Neural progenitor cell (in vitro differentiated cells): Measurements from ENCODE around the gene PDGFRA. TPM values are rescaled to one million over a fixed set of nuclear protein-coding genes. Genes with fewer than 3 reads are reported as not detected.
"Not testable (repeated sequence)": the region's sequence is repeated elsewhere in the genome, so short reads cannot be mapped to it uniquely, and the experiment has no call there.

Experiments
- DNase-seq: peaks from one replicate; pipeline ENCODE4 v3.0.0-alpha.2; 2016; ENCODE audit warnings: low spot score
- H2AFZ ChIP-seq: fragments of 200-600 bp; sonication (generic); replicated peaks from 2 replicates; pipeline ENCODE4 v1.6.1; 2016; ENCODE audit warnings: antibody characterized with exemption
- H3F3A ChIP-seq: fragments of 200-600 bp; sonication (generic); 2 replicates; pipeline ENCODE4 v1.6.1; 2016; ENCODE audit warnings: antibody characterized with exemption, low read depth
- H3K27ac ChIP-seq: fragments of 200-600 bp; sonication (generic); 2 replicates; pipeline ENCODE4 v1.5.1; 2016; ENCODE audit warnings: mild to moderate bottlenecking
- H3K27me3 ChIP-seq: fragments of 200-600 bp; sonication (generic); 2 replicates; pipeline ENCODE4 v1.6.1; 2016; ENCODE audit warnings: mild to moderate bottlenecking, moderate library complexity
- H3K36me3 ChIP-seq: fragments of 200-600 bp; sonication (generic); 2 replicates; pipeline ENCODE4 v1.5.1; 2016
- H3K4me1 ChIP-seq: fragments of 200-600 bp; sonication (generic); 2 replicates; pipeline ENCODE4 v1.6.1; 2016; ENCODE audit warnings: mixed run types
- H3K4me2 ChIP-seq: fragments of 200-600 bp; sonication (generic); 2 replicates; pipeline ENCODE4 v1.6.1; 2016
- H3K4me3 ChIP-seq: fragments of 200-600 bp; sonication (generic); 2 replicates; pipeline ENCODE4 v1.5.1; 2016
- H3K79me2 ChIP-seq: fragments of 200-600 bp; sonication (generic); 2 replicates; pipeline ENCODE4 v1.6.1; 2016; ENCODE audit warnings: low read depth
- H3K9ac ChIP-seq: fragments of 200-600 bp; sonication (generic); 2 replicates; pipeline ENCODE4 v1.6.1; 2016
- H3K9me3 ChIP-seq: fragments of 200-600 bp; sonication (generic); 2 replicates; pipeline ENCODE4 v1.5.1; 2016; ENCODE audit warnings: low read depth
- H4K20me1 ChIP-seq: fragments of 200-600 bp; sonication (generic); 2 replicates; pipeline ENCODE4 v1.6.1; 2016; ENCODE audit warnings: low read depth
- H3K27ac Mint-ChIP-seq: 3 replicates; pipeline ENCODE4 v1.8.0; 2021; ENCODE audit warnings: mixed read lengths
- H3K27me3 Mint-ChIP-seq: 2 replicates; pipeline ENCODE4 v1.8.0; 2022; ENCODE audit warnings: low read depth, mild to moderate bottlenecking, inconsistent platforms, moderate library complexity, mixed read lengths; ENCODE audit not compliant: insufficient read depth
- H3K36me3 Mint-ChIP-seq: 3 replicates; pipeline ENCODE4 v1.8.0; 2021; ENCODE audit warnings: mixed read lengths
- H3K4me1 Mint-ChIP-seq: 3 replicates; pipeline ENCODE4 v1.8.0; 2021; ENCODE audit warnings: mixed read lengths
- H3K4me3 Mint-ChIP-seq: 3 replicates; pipeline ENCODE4 v1.8.0; 2021; ENCODE audit warnings: mild to moderate bottlenecking, moderate library complexity, mixed read lengths
- H3K9me3 Mint-ChIP-seq: 3 replicates; pipeline ENCODE4 v1.8.0; 2020; ENCODE audit warnings: mixed read lengths
- EZH2 ChIP-seq: fragments of 200-600 bp; sonication (generic); IDR thresholded peaks from 2 replicates; pipeline ENCODE4 v1.6.1; 2017; ENCODE audit warnings: antibody characterized with exemption, mild to moderate bottlenecking, moderate library complexity
- EZH2phosphoT487 ChIP-seq: fragments of 200-600 bp; sonication (generic); IDR thresholded peaks from 2 replicates; pipeline ENCODE4 v1.6.1; 2017; ENCODE audit warnings: antibody characterized with exemption
- total RNA-seq: library from RNA; depleted of rRNA; stranded (reverse); fragments of >200 nt; gene quantifications from 2 replicates; pipeline ENCODE4 v1.2.3, GENCODE V29; 2015; ENCODE audit warnings: low replicate concordance
- TF ChIP-seq, protein P1 (sequence below): fragments of 200-600 bp; sonication (generic); IDR thresholded peaks from 2 replicates; pipeline ENCODE4 v1.5.1; 2017; ENCODE audit warnings: antibody characterized with exemption, mild to moderate bottlenecking

Gene PDGFRA
- total RNA-seq, 1 donor from 2014 or later, result 2.1 TPM

DNA sequence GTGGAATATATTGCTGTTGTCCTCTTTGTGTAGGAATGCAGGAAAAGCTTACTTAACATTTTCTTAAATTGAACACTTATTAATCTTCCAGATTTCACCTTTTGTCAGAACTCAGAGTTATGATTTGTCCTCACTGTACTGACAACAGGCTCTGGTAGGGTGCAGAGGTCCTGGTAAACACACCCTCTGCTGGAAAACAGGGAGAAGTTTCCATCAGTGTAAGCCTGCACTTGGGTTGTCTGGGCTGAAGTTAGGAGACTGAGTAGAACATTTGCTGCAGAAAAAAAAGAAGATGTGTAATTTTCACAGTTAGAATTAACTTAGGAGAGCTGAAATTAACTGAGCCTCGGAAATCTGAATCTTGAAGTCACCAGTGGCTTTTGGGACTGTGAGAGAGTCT is 23.2 kb downstream of the PDGFRA start:
- not testable (repeated sequence) for H3K4me2 ChIP-seq, H3K36me3 ChIP-seq, H3K27me3 Mint-ChIP-seq, H3K9ac ChIP-seq, H3K27ac ChIP-seq, H3K27me3 ChIP-seq, H2AFZ ChIP-seq, DNase-seq, H3K4me3 ChIP-seq, H3K79me2 ChIP-seq, H4K20me1 ChIP-seq, H3K36me3 Mint-ChIP-seq, H3F3A ChIP-seq, H3K27ac Mint-ChIP-seq, H3K4me3 Mint-ChIP-seq, H3K4me1 ChIP-seq
- peaks cover 16% of the 10 kb centered on the region for H3K9me3 ChIP-seq
- Mint-ChIP-seq H3K9me3 (peaks cover 14% of the 10 kb centered on the region), H3K4me1 (peaks cover 13% of the 10 kb centered on the region)

DNA sequence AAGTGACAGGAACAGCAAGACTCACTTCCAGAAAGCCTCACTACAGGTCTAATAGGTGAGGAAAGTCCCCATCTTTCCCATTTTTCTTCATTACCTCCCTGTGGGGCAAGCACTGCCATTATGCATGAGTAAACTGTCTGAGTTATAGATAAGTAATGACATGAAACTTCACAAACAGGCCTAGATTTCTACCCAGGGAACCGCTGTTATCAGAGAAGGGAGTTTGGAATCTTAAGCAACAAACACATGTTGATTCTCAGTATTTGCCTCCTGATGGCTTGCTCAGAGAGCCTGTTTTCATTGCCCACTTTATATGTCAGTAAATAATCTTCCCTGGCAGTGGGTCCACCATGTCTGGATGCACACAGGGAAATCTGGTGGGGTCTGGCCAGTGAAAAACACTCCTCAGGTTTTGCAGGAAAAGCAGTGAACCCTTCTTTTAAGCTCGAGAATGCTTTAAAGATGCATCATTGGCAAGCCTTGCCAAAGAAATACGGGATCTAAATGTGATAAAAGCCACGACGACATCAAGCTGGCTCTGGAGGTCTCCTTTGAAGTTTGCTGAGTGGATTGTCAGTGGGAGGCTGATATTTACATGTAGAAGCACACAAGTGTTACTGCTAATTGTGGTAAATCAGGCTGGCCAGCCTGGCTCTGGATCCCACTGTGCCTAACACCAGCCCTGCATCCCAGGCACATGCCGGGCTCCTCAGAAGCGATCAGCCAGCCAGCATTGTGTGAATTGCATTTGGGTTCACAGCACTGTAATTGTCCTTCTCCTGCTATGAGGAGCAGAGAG is 25.2 kb downstream of the PDGFRA start:
- H3K9me3 Mint-ChIP-seq, result peaks cover 5% of the 10 kb centered on the region
- no peak overlapping the region for H3K27ac Mint-ChIP-seq
- H3K36me3 Mint-ChIP-seq, result no peaks in the 10 kb centered on the region
- H3K36me3 ChIP-seq, result no peaks in the 10 kb centered on the region
- peaks cover 13% of the 10 kb centered on the region for H3K4me1 Mint-ChIP-seq
- no peak overlapping the region for H3K9ac ChIP-seq
- H2AFZ ChIP-seq, result peak overlapping the region; percentile 54
- H3K4me3 ChIP-seq, result no peak overlapping the region
- TF ChIP-seq EZH2phosphoT487, result no peak
- no peak for TF ChIP-seq EZH2
- TF ChIP-seq, protein P1, sequence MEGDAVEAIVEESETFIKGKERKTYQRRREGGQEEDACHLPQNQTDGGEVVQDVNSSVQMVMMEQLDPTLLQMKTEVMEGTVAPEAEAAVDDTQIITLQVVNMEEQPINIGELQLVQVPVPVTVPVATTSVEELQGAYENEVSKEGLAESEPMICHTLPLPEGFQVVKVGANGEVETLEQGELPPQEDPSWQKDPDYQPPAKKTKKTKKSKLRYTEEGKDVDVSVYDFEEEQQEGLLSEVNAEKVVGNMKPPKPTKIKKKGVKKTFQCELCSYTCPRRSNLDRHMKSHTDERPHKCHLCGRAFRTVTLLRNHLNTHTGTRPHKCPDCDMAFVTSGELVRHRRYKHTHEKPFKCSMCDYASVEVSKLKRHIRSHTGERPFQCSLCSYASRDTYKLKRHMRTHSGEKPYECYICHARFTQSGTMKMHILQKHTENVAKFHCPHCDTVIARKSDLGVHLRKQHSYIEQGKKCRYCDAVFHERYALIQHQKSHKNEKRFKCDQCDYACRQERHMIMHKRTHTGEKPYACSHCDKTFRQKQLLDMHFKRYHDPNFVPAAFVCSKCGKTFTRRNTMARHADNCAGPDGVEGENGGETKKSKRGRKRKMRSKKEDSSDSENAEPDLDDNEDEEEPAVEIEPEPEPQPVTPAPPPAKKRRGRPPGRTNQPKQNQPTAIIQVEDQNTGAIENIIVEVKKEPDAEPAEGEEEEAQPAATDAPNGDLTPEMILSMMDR, result no peak
- H3K4me2 ChIP-seq, result no peak overlapping the region
- H3K4me1 ChIP-seq, result no peaks in the 10 kb centered on the region
- DNase-seq, result no peak
- H3K27me3 Mint-ChIP-seq, result peaks cover 2% of the 10 kb centered on the region
- H3K27me3 ChIP-seq, result no peaks in the 10 kb centered on the region
- no peaks in the 10 kb centered on the region for H3K79me2 ChIP-seq
- no peak overlapping the region for H3K27ac ChIP-seq
- peaks cover 16% of the 10 kb centered on the region for H3K9me3 ChIP-seq
- no peaks in the 10 kb centered on the region for H3F3A ChIP-seq
- H4K20me1 ChIP-seq, result no peaks in the 10 kb centered on the region
- H3K4me3 Mint-ChIP-seq, result no peak overlapping the region

DNA sequence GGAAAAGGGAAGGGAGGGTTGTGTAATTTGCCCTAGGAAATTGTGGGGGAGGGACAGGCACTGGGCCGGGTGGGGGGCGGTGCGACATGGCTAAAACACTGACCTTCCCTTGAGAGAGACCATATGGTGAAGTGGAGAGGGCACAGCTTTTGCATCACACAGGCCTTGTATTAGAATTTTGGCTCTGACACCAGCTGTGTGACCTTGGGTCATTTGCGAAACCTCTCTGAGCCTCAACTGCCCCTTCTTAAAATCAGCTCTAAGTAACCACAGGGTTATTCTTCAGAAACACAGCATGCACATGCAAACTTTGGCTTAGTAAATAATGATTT is 25.8 kb downstream of the PDGFRA start:
- no peak overlapping the region for H3K27ac Mint-ChIP-seq
- Histone ChIP-seq H3K4me2 (no peak overlapping the region), H3K36me3 (no peaks in the 10 kb centered on the region), H3K9me3 (peaks cover 14% of the 10 kb centered on the region), H3F3A (no peaks in the 10 kb centered on the region), H3K4me3 (no peak overlapping the region), H3K27ac (no peak overlapping the region), H4K20me1 (no peaks in the 10 kb centered on the region), H2AFZ (no peak overlapping the region), H3K79me2 (no peaks in the 10 kb centered on the region), H3K4me1 (no peaks in the 10 kb centered on the region), H3K9ac (no peak overlapping the region), H3K27me3 (no peaks in the 10 kb centered on the region)
- no peaks in the 10 kb centered on the region for H3K36me3 Mint-ChIP-seq
- DNase-seq, result no peak
- H3K27me3 Mint-ChIP-seq, result peaks cover 2% of the 10 kb centered on the region
- H3K9me3 Mint-ChIP-seq, result peaks cover 5% of the 10 kb centered on the region
- peaks cover 13% of the 10 kb centered on the region for H3K4me1 Mint-ChIP-seq
- H3K4me3 Mint-ChIP-seq, result no peak overlapping the region
- no peak for TF ChIP-seq EZH2
- no peak for TF ChIP-seq EZH2phosphoT487
- TF ChIP-seq, protein P1, result no peak

DNA sequence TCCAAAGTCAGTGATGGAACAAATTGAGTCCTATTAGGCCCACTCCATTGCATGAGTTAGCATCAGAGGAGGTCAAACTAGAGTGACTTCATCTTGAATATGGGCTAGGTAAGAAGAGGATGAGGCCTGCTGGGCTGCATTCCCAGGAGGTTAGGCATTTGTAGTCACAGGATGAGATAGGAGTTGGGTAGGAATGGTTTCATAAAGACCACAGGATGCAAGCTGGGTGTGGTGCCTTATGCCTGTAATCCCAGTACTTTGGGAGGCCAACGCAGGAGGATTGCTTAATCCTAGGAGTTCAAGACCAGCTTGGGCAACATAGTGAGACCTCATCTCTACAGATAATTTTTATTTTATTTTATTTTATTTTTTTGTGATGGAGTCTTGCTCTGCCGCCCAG is 26.8 kb downstream of the PDGFRA start:
- TF ChIP-seq, protein P1, result no peak
- no peak for TF ChIP-seq EZH2
- TF ChIP-seq EZH2phosphoT487, result no peak
- Histone ChIP-seq H3K9me3 (peaks cover 5% of the 10 kb centered on the region), H3F3A (peaks cover 5% of the 10 kb centered on the region), H2AFZ (no peak overlapping the region), H3K27ac (no peak overlapping the region), H3K4me1 (no peaks in the 10 kb centered on the region), H3K27me3 (no peaks in the 10 kb centered on the region), H3K9ac (no peak overlapping the region), H3K4me3 (no peak overlapping the region), H3K79me2 (no peaks in the 10 kb centered on the region), H4K20me1 (no peaks in the 10 kb centered on the region), H3K36me3 (no peaks in the 10 kb centered on the region), H3K4me2 (no peak overlapping the region)
- Mint-ChIP-seq H3K27me3 (peaks cover 2% of the 10 kb centered on the region), H3K36me3 (no peaks in the 10 kb centered on the region), H3K27ac (no peak overlapping the region), H3K4me3 (no peak overlapping the region), H3K4me1 (peaks cover 13% of the 10 kb centered on the region), H3K9me3 (peaks cover 5% of the 10 kb centered on the region)
- no peak for DNase-seq
